ENCODE data around the gene CHST13.

DNA sequence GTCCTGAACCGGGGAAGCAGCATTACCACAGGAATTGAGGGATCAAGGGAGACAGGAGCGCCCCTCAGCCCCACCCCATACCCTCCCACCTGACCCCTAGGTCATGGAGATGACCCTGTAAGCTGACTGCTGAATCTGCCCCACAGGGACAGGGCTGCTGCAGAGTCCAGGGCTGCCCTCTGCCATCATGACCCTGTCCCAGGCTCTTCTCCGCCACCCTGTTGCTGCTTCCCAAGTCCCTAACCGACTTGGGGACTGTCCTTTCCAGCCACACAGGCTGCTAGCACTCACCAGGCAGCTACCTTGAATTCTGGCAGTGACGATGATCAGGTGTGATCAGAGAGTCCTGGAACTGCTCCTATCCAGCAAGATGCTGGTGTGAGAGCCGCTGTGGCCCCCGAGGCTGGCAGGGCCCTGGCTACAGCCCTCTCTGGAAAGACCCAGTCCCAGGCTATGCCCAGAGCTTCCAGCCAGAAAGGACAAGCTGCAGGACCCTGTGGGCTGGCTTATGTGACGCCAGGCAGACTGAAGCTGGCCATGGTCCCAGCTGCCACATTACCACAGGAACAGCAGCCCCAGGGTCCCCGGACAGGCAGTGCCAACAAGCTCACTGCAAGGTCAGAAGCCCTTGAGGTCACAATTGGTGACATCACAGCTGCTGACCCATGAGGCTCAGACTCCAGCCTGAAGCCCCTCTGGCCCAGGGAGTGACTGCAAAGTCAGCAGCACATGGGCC lies 34.5 kb downstream of the CHST13 start, which contains the start of gene C3orf22:
- TF ChIP-seq CTCF (conservative IDR thresholded peaks at IDR 0.05; ENCODE audit: low read depth, low read length) (no peak), EZH2 (IDR thresholded peaks at IDR 0.05; ENCODE audit: borderline replicate concordance, low read depth, low read length, poor library complexity, severe bottlenecking) (no peak)

Measured in A673 (cell line).